Stimulated activated CD4-positive, alpha-beta T cell treated with anti-CD3 and anti-CD28 coated beads, Interleukin-4, amount 100 ng/mL, for 48 hours (primary cell): ENCODE measurements around the gene SLC9A5.
A peak's percentile ranks its signal among the peaks of the same experiment; 100 is the strongest.

Experiments used
- DNase-seq, 2 donors: peaks; one replicate each; pipeline ENCODE4 v3.0.0-alpha.2; 2020; ENCODE audit warnings: low read depth in 2 of 2

Gene SLC9A5

GRCh38 chr16:67240506-67240905 is 8.3 kb upstream of the SLC9A5 start:
- no peak for DNase-seq

- no peak for DNase-seq
Measured at GRCh38 chr16:67241008-67241900, 7.5 kb upstream of the SLC9A5 start.

GRCh38 chr16:67242138-67242730 is 6.5 kb upstream of the SLC9A5 start:
- no peak for DNase-seq

- no peak for DNase-seq
Measured at GRCh38 chr16:67243481-67243880, 5.3 kb upstream of the SLC9A5 start.

- peak; percentile 55 to 71 for DNase-seq
Measured at GRCh38 chr16:67244387-67245185, 4.2 kb upstream of the SLC9A5 start.

- DNase-seq, result no peak
Measured at GRCh38 chr16:67245186-67245585, 3.6 kb upstream of the SLC9A5 start.

- DNase-seq, result no peak
Measured at GRCh38 chr16:67245674-67246080, 3.1 kb upstream of the SLC9A5 start.

GRCh38 chr16:67246081-67246755 is 2.6 kb upstream of the SLC9A5 start:
- peak in 1 of 2 donors; percentile 54 for DNase-seq

- DNase-seq, result no peak
Measured at GRCh38 chr16:67246756-67247191, 2.0 kb upstream of the SLC9A5 start.

GRCh38 chr16:67247192-67248072 is 1.3 kb upstream of the SLC9A5 start, which contains the start of gene FHOD1:
TSS of gene FHOD1 (minus strand) at chr16:67247481. CDS start at chr16:67247410, 71 bp downstream.
- peak; percentile 99 for DNase-seq

- DNase-seq, result no peak
Measured at GRCh38 chr16:67248073-67248400, 742 bp upstream of the SLC9A5 start.

GRCh38 chr16:67249178-67250044 is 632 bp downstream of the SLC9A5 start:
- no peak for DNase-seq

- DNase-seq, result no peak
Measured at GRCh38 chr16:67250045-67250327, 1.2 kb downstream of the SLC9A5 start.

- DNase-seq, result no peak
Measured at GRCh38 chr16:67252609-67253497, 4.1 kb downstream of the SLC9A5 start.

- DNase-seq, result no peak
Measured at GRCh38 chr16:67254801-67255552, 6.2 kb downstream of the SLC9A5 start.

- no peak for DNase-seq
Measured at GRCh38 chr16:67255553-67256221, 6.9 kb downstream of the SLC9A5 start.

GRCh38 chr16:67256701-67257230 is 8.0 kb downstream of the SLC9A5 start:
- DNase-seq, result no peak
